Measurements from ENCODE around the gene MICB. TPM values are rescaled to one million over a fixed set of nuclear protein-coding genes. Genes with fewer than 3 reads are reported as not detected.

MICB gene
- polyA plus RNA-seq, 2 of the 4 experiments (the other 2 are of a cell fraction), result 6.8 to 7.0 TPM

DNA sequence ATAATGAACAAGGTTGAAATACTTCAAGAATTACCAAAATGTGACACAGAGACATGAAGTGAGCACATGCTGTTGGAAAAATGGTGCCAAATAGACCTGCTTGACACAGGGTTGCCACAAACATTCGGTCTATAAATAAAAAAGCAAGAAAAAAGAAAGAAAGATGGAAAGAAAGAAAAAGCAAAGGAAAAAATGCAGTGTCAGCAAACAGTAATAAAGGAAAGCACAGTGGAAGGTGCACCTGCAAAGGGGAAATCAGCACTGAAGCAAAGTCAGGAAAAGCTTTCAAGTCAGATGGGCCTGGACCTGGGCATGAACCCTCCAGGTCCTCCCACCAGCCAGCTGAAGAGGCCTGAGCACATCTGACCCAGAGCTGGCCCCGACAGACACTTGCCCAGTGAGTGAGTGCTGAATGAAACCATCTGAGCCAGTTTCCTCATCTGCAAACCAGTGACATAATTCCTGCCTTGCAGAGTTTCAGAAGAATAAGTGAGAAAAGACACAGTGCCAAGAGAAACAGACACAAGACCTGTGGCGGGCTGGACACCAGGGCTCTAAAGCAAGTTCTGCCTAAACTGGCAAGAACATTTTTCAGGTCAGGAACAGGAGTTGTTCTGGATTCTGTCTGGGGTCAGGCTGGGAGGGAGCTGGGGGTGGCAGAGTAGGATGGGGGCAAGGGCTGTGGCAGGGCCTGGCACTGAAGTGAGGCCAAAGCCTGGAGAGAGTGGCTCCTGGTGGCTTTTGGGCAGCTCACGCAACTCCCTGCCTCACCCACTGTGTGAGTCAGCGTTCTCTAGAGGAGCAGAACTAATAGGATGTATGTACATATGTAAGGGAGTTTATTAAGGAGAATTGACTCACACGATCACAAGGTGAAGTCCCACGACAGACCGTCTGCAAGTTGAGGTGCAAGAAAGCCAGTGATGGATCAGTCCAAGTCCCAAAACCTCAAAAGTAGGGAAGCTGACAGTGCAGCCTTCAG, 23.9 kb upstream of the MICB start:
- DNase-seq (ENCODE audit: low read depth in 1 of 2, low spot score in 1 of 2), result no peak

DNA sequence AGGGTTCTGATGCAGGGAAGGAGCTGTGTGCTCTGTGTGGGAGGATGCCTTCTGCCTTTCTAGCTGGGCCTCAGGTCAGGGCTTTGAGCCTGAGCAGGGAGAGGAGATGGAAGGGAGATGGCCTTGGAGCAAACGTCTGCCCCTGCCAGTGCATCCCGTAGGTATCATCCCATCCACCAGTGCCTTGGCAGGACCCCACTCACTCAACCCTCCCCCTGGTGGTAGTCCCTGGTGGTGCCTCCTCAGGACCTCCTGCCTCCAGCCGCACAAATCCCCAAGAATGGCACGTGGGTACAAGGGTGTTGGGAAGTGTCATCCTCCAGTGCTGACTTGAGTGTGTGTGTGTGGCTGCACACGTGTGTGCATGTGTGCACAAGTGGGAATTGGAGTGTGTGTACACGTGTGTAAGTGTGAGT, 23.1 kb upstream of the MICB start:
- H3K4me2 ChIP-seq, result no peak overlapping the region
- CTCF ChIA-PET, result no interaction called here
- TF ChIP-seq NPAS2 (CRISPR knock-in tag; IDR thresholded peaks at IDR 0.05; ENCODE audit: borderline replicate concordance) (no peak), GATA3 (IDR thresholded peaks at IDR 0.05; ENCODE audit: borderline replicate concordance) (no peak), FOSB (CRISPR knock-in tag; IDR thresholded peaks at IDR 0.05) (no peak), REST (IDR thresholded peaks at IDR 0.05) (no peak), JUN (IDR thresholded peaks at IDR 0.05) (no peak), BHLHE40 (IDR thresholded peaks at IDR 0.05; ENCODE audit: low read depth, low read length) (no peak), POLR2A (IDR thresholded peaks at IDR 0.05; ENCODE audit: low read length) (no peak), TFCP2L1 (CRISPR knock-in tag; IDR thresholded peaks at IDR 0.05) (no peak), CTCF (IDR thresholded peaks at IDR 0.05) (no peak), CBX2 (IDR thresholded peaks at IDR 0.05; ENCODE audit: borderline replicate concordance, low read depth) (no peak), CHD4 (IDR thresholded peaks at IDR 0.05; ENCODE audit: borderline replicate concordance) (no peak)
- TF ChIP-seq, protein P1, sequence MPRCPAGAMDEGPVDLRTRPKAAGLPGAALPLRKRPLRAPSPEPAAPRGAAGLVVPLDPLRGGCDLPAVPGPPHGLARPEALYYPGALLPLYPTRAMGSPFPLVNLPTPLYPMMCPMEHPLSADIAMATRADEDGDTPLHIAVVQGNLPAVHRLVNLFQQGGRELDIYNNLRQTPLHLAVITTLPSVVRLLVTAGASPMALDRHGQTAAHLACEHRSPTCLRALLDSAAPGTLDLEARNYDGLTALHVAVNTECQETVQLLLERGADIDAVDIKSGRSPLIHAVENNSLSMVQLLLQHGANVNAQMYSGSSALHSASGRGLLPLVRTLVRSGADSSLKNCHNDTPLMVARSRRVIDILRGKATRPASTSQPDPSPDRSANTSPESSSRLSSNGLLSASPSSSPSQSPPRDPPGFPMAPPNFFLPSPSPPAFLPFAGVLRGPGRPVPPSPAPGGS (IDR thresholded peaks at IDR 0.05), result no peak
- H3K9me3 ChIP-seq, result no peaks in the 10 kb centered on the region
- FAIRE-seq, result no peak
- ATAC-seq, result peak in 1 of 2 experiments; percentile 58; a peak in 3 of 6 replicates
- DNase-seq (ENCODE audit: low read depth in 1 of 2, low spot score in 1 of 2), result no peak
- POLR2A ChIA-PET, result no interaction called here
- H3K27ac ChIP-seq, result no peak overlapping the region
- H3K4me3 ChIP-seq, result no peak overlapping the region
- peaks cover 6% of the 10 kb centered on the region; the same call in 1 of the 3 replicates for H3K4me1 ChIP-seq
- 66% methylated on average over 6 of the region's 6 CpGs for WGBS (ENCODE audit: missing lambda C conversion rate)

More for the DNA sequence above, 23.9 kb upstream of the MICB start:
- Histone ChIP-seq H3K9me3 (no peaks in the 10 kb centered on the region), H3K27ac (0 out of 6 replicates have a peak overlapping the region, but pooled peaks of 1 of the 2 experiments have one; percentile 42), H3K4me1 (peaks cover 6% of the 10 kb centered on the region; the same call in 1 of the 3 replicates), H3K4me2 (peak overlapping the region; percentile 8; the same call in 1 of the 3 replicates), H3K4me3 (no peak overlapping the region)
- peak; percentile 97 for TF ChIP-seq MAFK (IDR thresholded peaks at IDR 0.05; ENCODE audit: partially characterized antibody)
- TF ChIP-seq MAZ (IDR thresholded peaks at IDR 0.05; ENCODE audit: borderline replicate concordance, low read depth, low read length), result no peak
- CTCF ChIA-PET, result interaction anchor here (1.0 kb wide), 1 partner anchor 75 kb away, joined by 3 read pairs; no protein-coding TSS in a partner anchor
- POLR2A ChIA-PET, result no interaction called here
- peak; percentile 41 to 58; a peak in 3 of 6 replicates for ATAC-seq
- FAIRE-seq, result no peak
- WGBS (ENCODE audit: missing lambda C conversion rate), result 43% methylated on average over 8 of the region's 8 CpGs

Data from A549 (cell line).